ENCODE results near the gene PKP4. TPM values are rescaled to one million over a fixed set of nuclear protein-coding genes. Genes with fewer than 3 reads are reported as not detected.
"Not testable (repeated sequence)": the region's sequence is repeated elsewhere in the genome, so short reads cannot be mapped to it uniquely, and the experiment has no call there.

PKP4 gene
- polyA plus RNA-seq, 1 experiment = 24.9 TPM

GRCh38 chr2:158701101-158701500 is 244.3 kb downstream of the PKP4 start:
- Histone ChIP-seq H3K4me3 (ENCODE audit: low read depth, low read length) (no peak overlapping the region), H3K27me3 (ENCODE audit: control insufficient read depth, insufficient read depth, low read length) (no peaks in the 10 kb centered on the region), H3K27ac (ENCODE audit: low read depth, low read length) (no peak overlapping the region), H3K9me3 (ENCODE audit: control insufficient read depth, insufficient read depth, low read length) (no peaks in the 10 kb centered on the region)
- no peak for TF ChIP-seq CTCF (IDR thresholded peaks at IDR 0.05; ENCODE audit: low read depth, low read length)
- ChIA-PET POLR2A (no interaction called here), CTCF (no interaction called here)
- DNase-seq (ENCODE audit: low read depth, low spot score) = no peak

GRCh38 chr2:158702740-158703139 is 246.0 kb downstream of the PKP4 start:
- ChIA-PET CTCF (no interaction called here), POLR2A (no interaction called here)
- no peak for DNase-seq (ENCODE audit: low read depth, low spot score)
- H3K9me3 ChIP-seq (ENCODE audit: control insufficient read depth, insufficient read depth, low read length) = no peaks in the 10 kb centered on the region
- H3K27me3 ChIP-seq (ENCODE audit: control insufficient read depth, insufficient read depth, low read length) = no peaks in the 10 kb centered on the region
- TF ChIP-seq CTCF (IDR thresholded peaks at IDR 0.05; ENCODE audit: low read depth, low read length) = no peak
- H3K4me3 ChIP-seq (ENCODE audit: low read depth, low read length) = no peak overlapping the region
- no peak overlapping the region for H3K27ac ChIP-seq (ENCODE audit: low read depth, low read length)

- H3K27me3 ChIP-seq (ENCODE audit: control insufficient read depth, insufficient read depth, low read length); H3K9me3 ChIP-seq (ENCODE audit: control insufficient read depth, insufficient read depth, low read length); POLR2A ChIA-PET; H3K27ac ChIP-seq (ENCODE audit: low read depth, low read length); DNase-seq (ENCODE audit: low read depth, low spot score); CTCF ChIA-PET; H3K4me3 ChIP-seq (ENCODE audit: low read depth, low read length): not testable (repeated sequence)
Measured at GRCh38 chr2:158704724-158705465, 248.1 kb downstream of the PKP4 start.

GRCh38 chr2:158712791-158713522 is 256.2 kb downstream of the PKP4 start:
- DNase-seq (ENCODE audit: low read depth, low spot score) = no peak
- H3K4me3 ChIP-seq (ENCODE audit: low read depth, low read length) = no peak overlapping the region
- CTCF ChIA-PET = interaction anchor here (1.9 kb wide), 1 partner anchor 41 kb away, joined by 7 read pairs; no protein-coding TSS in a partner anchor
- no peak for TF ChIP-seq CTCF (IDR thresholded peaks at IDR 0.05; ENCODE audit: low read depth, low read length)
- POLR2A ChIA-PET = no interaction called here
- H3K27me3 ChIP-seq (ENCODE audit: control insufficient read depth, insufficient read depth, low read length) = no peaks in the 10 kb centered on the region
- H3K27ac ChIP-seq (ENCODE audit: low read depth, low read length) = no peak overlapping the region
- no peaks in the 10 kb centered on the region for H3K9me3 ChIP-seq (ENCODE audit: control insufficient read depth, insufficient read depth, low read length)

- peaks cover 2% of the 10 kb centered on the region for H3K27me3 ChIP-seq (ENCODE audit: control insufficient read depth, insufficient read depth, low read length)
- no peak for TF ChIP-seq CTCF (IDR thresholded peaks at IDR 0.05; ENCODE audit: low read depth, low read length)
- H3K27ac ChIP-seq (ENCODE audit: low read depth, low read length) = no peak overlapping the region
- DNase-seq (ENCODE audit: low read depth, low spot score) = no peak
- H3K4me3 ChIP-seq (ENCODE audit: low read depth, low read length) = no peak overlapping the region
- CTCF ChIA-PET = interaction anchor here (1.9 kb wide), 1 partner anchor 40 kb away, joined by 7 read pairs; no protein-coding TSS in a partner anchor
- POLR2A ChIA-PET = no interaction called here
- H3K9me3 ChIP-seq (ENCODE audit: control insufficient read depth, insufficient read depth, low read length) = no peaks in the 10 kb centered on the region
Measured at GRCh38 chr2:158713523-158714138, 256.9 kb downstream of the PKP4 start.

Data from AG04450 (cell line).